Vagina (tissue), 2 donors: ENCODE data around the gene LCOR. TPM values are rescaled to one million over a fixed set of nuclear protein-coding genes. Genes with fewer than 3 reads are reported as not detected.
A peak's percentile ranks its signal among the peaks of the same experiment; 100 is the strongest.
"Not testable (repeated sequence)": the region's sequence is repeated elsewhere in the genome, so short reads cannot be mapped to it uniquely, and the experiment has no call there.

Experiments
- DNase-seq, 2 donors: peaks; one replicate each; pipeline ENCODE4 v3.0.0-alpha.2; 2017; ENCODE audit errors: extremely low spot score in 2 of 2
- H3K27ac ChIP-seq: fragments of 200-600 bp; sonication (generic); one replicate; pipeline ENCODE4 v1.5.1; 2019
- H3K27me3 ChIP-seq: fragments of 200-600 bp; sonication (generic); one replicate; pipeline ENCODE4 v1.5.1; 2019
- H3K36me3 ChIP-seq, 2 donors: fragments of 200-600 bp; sonication (generic); one replicate each; pipeline ENCODE4 v1.5.1; 2017 to 2019
- H3K4me1 ChIP-seq: fragments of 200-600 bp; sonication (generic); one replicate; pipeline ENCODE4 v1.5.1; 2019
- H3K4me3 ChIP-seq, 2 donors: fragments of 200-600 bp; sonication (generic); 1 replicate in 1 of 2; 2 replicates in 1 of 2; pipeline ENCODE4 v1.5.1; 2016 to 2019
- H3K9me3 ChIP-seq: fragments of 200-600 bp; sonication (generic); one replicate; pipeline ENCODE4 v1.5.1; 2019
- POLR2A ChIP-seq, 2 donors: fragments of 450-650 bp; IDR thresholded peaks; one replicate each; pipeline ENCODE4 v1.6.1; 2017; ENCODE audit warnings: antibody characterized with exemption in 2 of 2, mild to moderate bottlenecking in 2 of 2, moderate library complexity in 2 of 2
- POLR2AphosphoS5 ChIP-seq, 2 donors: sonication (generic); formaldehyde crosslinking; IDR thresholded peaks; one replicate each; pipeline ENCODE4 v1.9.0; 2017; ENCODE audit warnings: antibody characterized with exemption in 2 of 2, mild to moderate bottlenecking in 2 of 2, low read depth in 1 of 2; ENCODE audit not compliant: insufficient read depth in 1 of 2
- intact Hi-C: fragments of 100-400 bp; cut with DNase I; formaldehyde crosslinking; loops from one replicate; pipeline ENCODE4 v1.15.1; 2023
- total RNA-seq: library from RNA; depleted of rRNA; stranded (reverse); fragments of >200 nt; gene quantifications from one replicate; pipeline ENCODE4 v1.2.3, GENCODE V29; 2016
- TF ChIP-seq, protein P1 (sequence below), 3 experiments: fragments of 450-650 bp in 2 of 3; fragments of 200-600 bp in 1 of 3; sonication (generic) in 1 of 3; IDR thresholded peaks; one replicate each; pipeline ENCODE4 v1.5.1; 2017 to 2019; ENCODE audit warnings: antibody characterized with exemption in 3 of 3, mild to moderate bottlenecking in 2 of 3, moderate library complexity in 2 of 3

Gene LCOR
- total RNA-seq, 1 donor from 2014 or later: 85.2 TPM

DNA sequence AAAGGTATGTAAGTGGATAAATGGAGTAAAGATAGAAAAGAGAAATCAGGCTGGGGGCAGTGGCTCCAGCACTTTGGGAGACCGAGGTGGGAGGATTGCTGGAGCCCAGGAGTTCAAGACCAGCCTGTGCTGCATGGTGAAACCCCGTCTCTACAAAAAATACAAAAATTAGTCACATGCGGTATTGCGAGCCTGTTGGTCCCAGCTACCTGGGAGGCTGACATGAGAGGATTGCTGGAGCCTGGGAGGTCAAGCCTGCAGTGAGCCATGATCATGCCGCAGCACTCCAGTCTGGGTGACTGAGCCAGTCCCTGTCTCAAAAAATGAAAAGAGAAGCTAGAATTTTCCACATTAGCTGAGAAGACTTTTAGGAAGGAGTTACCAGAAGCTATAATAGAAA, 14.8 kb downstream of the LCOR start:
- intact Hi-C loops: no loop called here
- no peak for DNase-seq

DNA sequence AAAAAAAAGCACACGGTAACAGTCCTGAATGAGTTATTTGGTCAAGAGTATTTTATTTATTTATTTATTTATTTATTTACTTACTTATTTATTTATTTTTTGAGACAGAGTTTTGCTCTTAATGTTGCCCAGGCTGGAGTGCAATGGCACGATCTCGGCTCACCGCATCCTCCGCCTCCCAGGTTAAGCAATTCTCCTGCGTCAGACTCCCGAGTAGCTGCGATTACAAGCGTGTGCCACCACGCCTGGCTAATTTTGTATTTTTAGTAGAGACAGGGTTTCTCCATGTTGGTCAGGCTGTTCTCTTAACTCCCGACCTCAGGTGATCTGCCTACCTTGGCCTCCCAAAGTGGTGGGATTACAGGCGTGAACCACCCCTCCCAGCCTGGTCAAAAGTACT, 15.3 kb downstream of the LCOR start:
- H3K4me1 ChIP-seq: peaks cover 60% of the 10 kb centered on the region
- H3K27ac ChIP-seq, H3K36me3 ChIP-seq, intact Hi-C loops, H3K9me3 ChIP-seq, H3K4me3 ChIP-seq, DNase-seq, H3K27me3 ChIP-seq: not testable (repeated sequence)

More for the DNA sequence above, 14.8 kb downstream of the LCOR start:
- Histone ChIP-seq H3K9me3 (no peaks in the 10 kb centered on the region), H3K4me3 (no peak overlapping the region), H3K4me1 (peaks cover 65% of the 10 kb centered on the region), H3K36me3 (no peaks in the 10 kb centered on the region), H3K27ac (no peak overlapping the region), H3K27me3 (no peaks in the 10 kb centered on the region)
- TF ChIP-seq, protein P1, sequence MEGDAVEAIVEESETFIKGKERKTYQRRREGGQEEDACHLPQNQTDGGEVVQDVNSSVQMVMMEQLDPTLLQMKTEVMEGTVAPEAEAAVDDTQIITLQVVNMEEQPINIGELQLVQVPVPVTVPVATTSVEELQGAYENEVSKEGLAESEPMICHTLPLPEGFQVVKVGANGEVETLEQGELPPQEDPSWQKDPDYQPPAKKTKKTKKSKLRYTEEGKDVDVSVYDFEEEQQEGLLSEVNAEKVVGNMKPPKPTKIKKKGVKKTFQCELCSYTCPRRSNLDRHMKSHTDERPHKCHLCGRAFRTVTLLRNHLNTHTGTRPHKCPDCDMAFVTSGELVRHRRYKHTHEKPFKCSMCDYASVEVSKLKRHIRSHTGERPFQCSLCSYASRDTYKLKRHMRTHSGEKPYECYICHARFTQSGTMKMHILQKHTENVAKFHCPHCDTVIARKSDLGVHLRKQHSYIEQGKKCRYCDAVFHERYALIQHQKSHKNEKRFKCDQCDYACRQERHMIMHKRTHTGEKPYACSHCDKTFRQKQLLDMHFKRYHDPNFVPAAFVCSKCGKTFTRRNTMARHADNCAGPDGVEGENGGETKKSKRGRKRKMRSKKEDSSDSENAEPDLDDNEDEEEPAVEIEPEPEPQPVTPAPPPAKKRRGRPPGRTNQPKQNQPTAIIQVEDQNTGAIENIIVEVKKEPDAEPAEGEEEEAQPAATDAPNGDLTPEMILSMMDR (IDR thresholded peaks at IDR 0.05): no peak
- TF ChIP-seq POLR2A (IDR thresholded peaks at IDR 0.05) (no peak), POLR2AphosphoS5 (IDR thresholded peaks at IDR 0.05; ENCODE audit: insufficient read depth in 1 of 2, low read depth in 1 of 2) (no peak)

DNA sequence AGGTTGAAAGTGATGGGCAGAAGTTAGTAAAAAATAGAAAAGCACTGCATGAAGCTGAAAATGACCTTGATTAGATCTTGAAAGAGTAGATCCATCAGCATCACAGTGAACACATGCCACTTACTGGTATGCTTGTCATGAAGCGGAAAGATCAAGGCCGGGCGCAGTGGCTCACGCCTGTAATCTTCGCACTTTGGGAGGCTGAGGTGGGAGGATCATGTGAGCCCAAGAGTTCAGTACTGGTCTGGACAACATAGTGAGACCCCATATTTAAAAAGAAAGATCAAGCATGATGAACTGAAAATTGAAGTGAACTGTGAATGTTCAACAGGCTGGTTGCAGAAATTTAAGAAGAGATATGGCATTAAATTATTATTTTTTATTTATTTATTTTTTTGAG, 18.0 kb downstream of the LCOR start:
- DNase-seq: no peak
- Histone ChIP-seq H3K4me1 (peaks cover 38% of the 10 kb centered on the region), H3K36me3 (no peaks in the 10 kb centered on the region), H3K9me3 (no peaks in the 10 kb centered on the region), H3K4me3 (no peak overlapping the region), H3K27ac (no peak overlapping the region), H3K27me3 (no peaks in the 10 kb centered on the region)
- TF ChIP-seq POLR2AphosphoS5 (IDR thresholded peaks at IDR 0.05; ENCODE audit: insufficient read depth in 1 of 2, low read depth in 1 of 2): no peak
- TF ChIP-seq, protein P1 (IDR thresholded peaks at IDR 0.05): no peak
- no peak for TF ChIP-seq POLR2A (IDR thresholded peaks at IDR 0.05)
- intact Hi-C loops: no loop called here

DNA sequence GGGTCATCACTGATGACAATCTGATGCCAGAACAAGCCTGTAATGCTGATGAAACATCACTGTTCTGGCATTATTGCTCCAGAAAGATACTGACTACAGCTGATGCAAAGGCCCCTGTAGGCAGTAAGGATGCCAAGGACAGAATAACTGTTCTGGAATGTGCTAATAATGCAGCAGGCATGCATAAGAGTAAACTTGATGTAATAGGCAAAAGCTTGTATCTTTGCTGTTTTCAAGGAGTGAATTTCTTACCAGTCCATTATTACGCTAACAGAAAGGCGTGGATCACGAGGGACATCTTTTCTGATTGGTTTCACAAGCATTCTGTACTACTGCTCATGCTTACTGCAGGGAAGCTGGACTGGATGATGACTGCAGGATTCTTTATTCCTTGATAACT, 18.7 kb downstream of the LCOR start:
- Histone ChIP-seq H3K9me3 (no peaks in the 10 kb centered on the region), H3K4me1 (peaks cover 39% of the 10 kb centered on the region), H3K36me3 (no peaks in the 10 kb centered on the region), H3K27ac (peak overlapping the region; percentile 43), H3K27me3 (no peaks in the 10 kb centered on the region), H3K4me3 (no peak overlapping the region)
- no peak for DNase-seq
- TF ChIP-seq POLR2AphosphoS5 (IDR thresholded peaks at IDR 0.05; ENCODE audit: insufficient read depth in 1 of 2, low read depth in 1 of 2) (no peak), POLR2A (IDR thresholded peaks at IDR 0.05) (no peak)
- TF ChIP-seq, protein P1 (IDR thresholded peaks at IDR 0.05): no peak
- intact Hi-C loops: no loop called here

DNA sequence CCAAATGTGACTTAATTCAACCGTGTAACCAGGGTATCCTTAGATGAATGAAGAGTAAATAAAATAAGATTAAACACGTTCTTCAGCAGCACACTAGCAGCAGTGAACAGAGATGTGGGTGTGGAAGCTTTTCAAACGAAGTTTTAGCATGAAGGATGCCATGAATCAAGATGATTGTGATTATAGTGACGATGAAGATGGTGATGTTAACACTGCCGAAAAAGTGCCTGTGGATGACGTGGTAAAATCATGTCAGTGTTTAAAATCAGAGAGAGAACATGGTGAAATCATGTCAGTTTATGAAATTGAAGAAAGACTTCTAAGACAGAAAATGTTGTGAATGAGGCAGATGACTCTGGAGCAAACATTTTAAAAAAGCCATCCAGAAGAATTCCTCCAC, 19.2 kb downstream of the LCOR start:
- Histone ChIP-seq H3K9me3 (no peaks in the 10 kb centered on the region), H3K27ac (peak overlapping the region; percentile 43), H3K4me3 (no peak overlapping the region), H3K27me3 (no peaks in the 10 kb centered on the region), H3K4me1 (peaks cover 39% of the 10 kb centered on the region), H3K36me3 (no peaks in the 10 kb centered on the region)
- TF ChIP-seq POLR2AphosphoS5 (IDR thresholded peaks at IDR 0.05; ENCODE audit: insufficient read depth in 1 of 2, low read depth in 1 of 2) (no peak), POLR2A (IDR thresholded peaks at IDR 0.05) (no peak)
- TF ChIP-seq, protein P1 (IDR thresholded peaks at IDR 0.05): no peak
- DNase-seq: no peak
- intact Hi-C loops: no loop called here

DNA sequence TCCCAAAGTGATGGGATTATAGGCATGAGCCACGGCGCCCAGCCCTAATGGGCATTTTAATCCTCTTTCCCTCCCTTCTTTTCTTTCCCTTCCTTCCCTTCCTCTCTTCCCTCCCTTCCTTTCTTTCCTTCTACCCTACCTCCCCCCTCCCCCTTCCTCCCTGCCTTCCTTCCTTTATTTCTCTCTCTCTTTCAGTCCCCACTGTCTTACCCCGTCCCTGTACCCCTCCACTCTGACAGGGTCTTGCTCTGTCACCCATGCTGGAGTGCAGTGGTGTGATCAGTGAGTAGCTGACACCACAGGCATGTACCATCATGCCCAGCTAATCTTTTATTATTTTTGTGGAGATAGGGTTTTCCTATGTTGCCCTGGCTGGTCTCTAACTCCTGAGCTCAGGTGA, 24.2 kb downstream of the LCOR start:
- no peak for DNase-seq
- peaks cover 51% of the 10 kb centered on the region for H3K4me1 ChIP-seq
- H3K36me3 ChIP-seq: no peaks in the 10 kb centered on the region
- H3K27ac ChIP-seq: no peak overlapping the region
- H3K27me3 ChIP-seq: no peaks in the 10 kb centered on the region
- H3K9me3 ChIP-seq: no peaks in the 10 kb centered on the region
- H3K4me3 ChIP-seq: no peak overlapping the region
- no peak for TF ChIP-seq POLR2AphosphoS5 (IDR thresholded peaks at IDR 0.05; ENCODE audit: insufficient read depth in 1 of 2, low read depth in 1 of 2)
- no peak for TF ChIP-seq POLR2A (IDR thresholded peaks at IDR 0.05)
- TF ChIP-seq, protein P1 (IDR thresholded peaks at IDR 0.05): no peak
- intact Hi-C loops: no loop called here
